ENCODE results near the gene ADAMTSL3.

Gene ADAMTSL3

GRCh38 chr15:83943043-83943442 lies 289.1 kb downstream of the ADAMTSL3 start:
- no peaks in the 10 kb centered on the region for H3K36me3 ChIP-seq (ENCODE audit: low read length)
- no peak overlapping the region for H3K9ac ChIP-seq (ENCODE audit: low read length)
- no peak overlapping the region for H3K4me2 ChIP-seq (ENCODE audit: low read depth, low read length, poor library complexity, severe bottlenecking)
- H4K20me1 ChIP-seq (ENCODE audit: low read depth, low read length), result no peaks in the 10 kb centered on the region
- no peak for TF ChIP-seq EZH2phosphoT487 (conservative IDR thresholded peaks at IDR 0.05; ENCODE audit: low read length)
- no peak for TF ChIP-seq CTCF (IDR thresholded peaks at IDR 0.05; ENCODE audit: insufficient read depth, low read length, poor library complexity, severe bottlenecking)
- peaks cover 6% of the 10 kb centered on the region; the same call in 1 of the 2 replicates for H3K27me3 ChIP-seq (ENCODE audit: low read length)
- H3K79me2 ChIP-seq (ENCODE audit: insufficient read depth, low read length), result no peaks in the 10 kb centered on the region
- no peak overlapping the region for H3K27ac ChIP-seq (ENCODE audit: low read depth, low read length)
- no peak overlapping the region for H3K4me3 ChIP-seq (ENCODE audit: insufficient read depth, low read length, poor library complexity, severe bottlenecking)
- H3K9me2 ChIP-seq (replicated peaks; ENCODE audit: insufficient read depth, low read length), result no peaks in the 10 kb centered on the region
- H2AFZ ChIP-seq (ENCODE audit: low read depth, low read length, severe bottlenecking), result no peak overlapping the region
- no peaks in the 10 kb centered on the region for H3F3A ChIP-seq (ENCODE audit: insufficient read depth)
- H3K9me3 ChIP-seq (ENCODE audit: insufficient read depth, low read length), result no peaks in the 10 kb centered on the region

GRCh38 chr15:83943849-83944404 lies 290.0 kb downstream of the ADAMTSL3 start:
- TF ChIP-seq CTCF (IDR thresholded peaks at IDR 0.05; ENCODE audit: insufficient read depth, low read length, poor library complexity, severe bottlenecking) (no peak), EZH2phosphoT487 (conservative IDR thresholded peaks at IDR 0.05; ENCODE audit: low read length) (no peak)
- Histone ChIP-seq H3K36me3 (ENCODE audit: low read length) (no peaks in the 10 kb centered on the region), H3K9ac (ENCODE audit: low read length) (no peak overlapping the region), H3F3A (ENCODE audit: insufficient read depth) (no peaks in the 10 kb centered on the region), H2AFZ (ENCODE audit: low read depth, low read length, severe bottlenecking) (no peak overlapping the region), H3K4me3 (ENCODE audit: insufficient read depth, low read length, poor library complexity, severe bottlenecking) (no peak overlapping the region), H4K20me1 (ENCODE audit: low read depth, low read length) (no peaks in the 10 kb centered on the region), H3K27ac (ENCODE audit: low read depth, low read length) (no peak overlapping the region), H3K9me2 (replicated peaks; ENCODE audit: insufficient read depth, low read length) (no peaks in the 10 kb centered on the region), H3K9me3 (ENCODE audit: insufficient read depth, low read length) (no peaks in the 10 kb centered on the region), H3K27me3 (ENCODE audit: low read length) (peaks cover 6% of the 10 kb centered on the region; the same call in 1 of the 2 replicates), H3K79me2 (ENCODE audit: insufficient read depth, low read length) (no peaks in the 10 kb centered on the region), H3K4me2 (ENCODE audit: low read depth, low read length, poor library complexity, severe bottlenecking) (no peak overlapping the region)

- no peaks in the 10 kb centered on the region for H3K9me2 ChIP-seq (replicated peaks; ENCODE audit: insufficient read depth, low read length)
- H3K4me2 ChIP-seq (ENCODE audit: low read depth, low read length, poor library complexity, severe bottlenecking), result no peak overlapping the region
- H3K4me3 ChIP-seq (ENCODE audit: insufficient read depth, low read length, poor library complexity, severe bottlenecking), result no peak overlapping the region
- no peaks in the 10 kb centered on the region for H3K79me2 ChIP-seq (ENCODE audit: insufficient read depth, low read length)
- no peaks in the 10 kb centered on the region for H3F3A ChIP-seq (ENCODE audit: insufficient read depth)
- TF ChIP-seq EZH2phosphoT487 (conservative IDR thresholded peaks at IDR 0.05; ENCODE audit: low read length) (no peak), CTCF (IDR thresholded peaks at IDR 0.05; ENCODE audit: insufficient read depth, low read length, poor library complexity, severe bottlenecking) (no peak)
- no peaks in the 10 kb centered on the region for H3K27me3 ChIP-seq (ENCODE audit: low read length)
- H3K27ac ChIP-seq (ENCODE audit: low read depth, low read length), result no peak overlapping the region
- H3K9me3 ChIP-seq (ENCODE audit: insufficient read depth, low read length), result no peaks in the 10 kb centered on the region
- H3K36me3 ChIP-seq (ENCODE audit: low read length), result no peaks in the 10 kb centered on the region
- no peak overlapping the region for H2AFZ ChIP-seq (ENCODE audit: low read depth, low read length, severe bottlenecking)
- no peak overlapping the region for H3K9ac ChIP-seq (ENCODE audit: low read length)
- no peaks in the 10 kb centered on the region for H4K20me1 ChIP-seq (ENCODE audit: low read depth, low read length)
These were observed 293.2 kb downstream of the ADAMTSL3 start for GRCh38 chr15:83947156-83947555.

Data from SU-DHL-6 (cell line).